Measurements from ENCODE around the gene SRBD1. TPM values are rescaled to one million over a fixed set of nuclear protein-coding genes. Genes with fewer than 3 reads are reported as not detected.

The SRBD1 gene
- total RNA-seq, 4 donors from 2014 or later, result 13.5 to 36.2 (median 26.8) TPM

DNA sequence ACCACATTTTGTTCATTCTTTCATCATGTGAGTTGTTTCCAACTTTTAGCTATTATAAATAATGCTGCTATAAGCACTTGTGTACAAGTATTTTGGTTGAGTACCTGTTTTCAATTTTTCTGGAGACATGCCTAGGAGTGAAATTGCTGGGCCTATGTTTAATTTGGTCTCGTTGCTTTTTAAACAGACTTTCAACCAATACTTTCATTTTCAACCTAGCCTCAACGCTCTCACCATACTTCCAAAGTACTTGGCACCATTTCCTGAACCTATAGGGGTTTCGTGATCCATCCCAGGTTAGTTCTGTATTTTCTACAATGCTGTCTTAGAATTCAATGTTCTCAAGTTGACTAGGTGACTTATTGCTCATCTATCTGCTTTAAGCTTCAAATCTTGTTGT lies 126.1 kb downstream of the SRBD1 start:
- H3K4me1 ChIP-seq, result no peaks in the 10 kb centered on the region
- H3K27ac ChIP-seq, result no peak overlapping the region
- intact Hi-C loops (cut with DNase I; ENCODE audit: low total_unique reads), result no loop called here
- in situ Hi-C loops (cut with MboI; ENCODE audit: low pct_ligation_motif_present in 1 of 4, low pct_unique_long_range_greater_than_20kb in 1 of 4, low sequenced_read_pairs in 3 of 4), result no loop called here
- 81 to 91% methylated on average over 3 of the region's 3 CpGs for WGBS, 2 donors (ENCODE audit: low coverage in 1 of 2)
- no peak overlapping the region for H3K4me3 ChIP-seq
- TF ChIP-seq, protein P1, sequence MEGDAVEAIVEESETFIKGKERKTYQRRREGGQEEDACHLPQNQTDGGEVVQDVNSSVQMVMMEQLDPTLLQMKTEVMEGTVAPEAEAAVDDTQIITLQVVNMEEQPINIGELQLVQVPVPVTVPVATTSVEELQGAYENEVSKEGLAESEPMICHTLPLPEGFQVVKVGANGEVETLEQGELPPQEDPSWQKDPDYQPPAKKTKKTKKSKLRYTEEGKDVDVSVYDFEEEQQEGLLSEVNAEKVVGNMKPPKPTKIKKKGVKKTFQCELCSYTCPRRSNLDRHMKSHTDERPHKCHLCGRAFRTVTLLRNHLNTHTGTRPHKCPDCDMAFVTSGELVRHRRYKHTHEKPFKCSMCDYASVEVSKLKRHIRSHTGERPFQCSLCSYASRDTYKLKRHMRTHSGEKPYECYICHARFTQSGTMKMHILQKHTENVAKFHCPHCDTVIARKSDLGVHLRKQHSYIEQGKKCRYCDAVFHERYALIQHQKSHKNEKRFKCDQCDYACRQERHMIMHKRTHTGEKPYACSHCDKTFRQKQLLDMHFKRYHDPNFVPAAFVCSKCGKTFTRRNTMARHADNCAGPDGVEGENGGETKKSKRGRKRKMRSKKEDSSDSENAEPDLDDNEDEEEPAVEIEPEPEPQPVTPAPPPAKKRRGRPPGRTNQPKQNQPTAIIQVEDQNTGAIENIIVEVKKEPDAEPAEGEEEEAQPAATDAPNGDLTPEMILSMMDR (IDR thresholded peaks at IDR 0.05), result no peak
- no peak for TF ChIP-seq EP300 (IDR thresholded peaks at IDR 0.05; ENCODE audit: low read depth)
- no peak for TF ChIP-seq POLR2AphosphoS5 (IDR thresholded peaks at IDR 0.05)
- TF ChIP-seq POLR2A (IDR thresholded peaks at IDR 0.05), result no peak
- no peaks in the 10 kb centered on the region for H3K27me3 ChIP-seq
- no peak for DNase-seq
- no peaks in the 10 kb centered on the region for H3K36me3 ChIP-seq
- no peaks in the 10 kb centered on the region for H3K9me3 ChIP-seq

DNA sequence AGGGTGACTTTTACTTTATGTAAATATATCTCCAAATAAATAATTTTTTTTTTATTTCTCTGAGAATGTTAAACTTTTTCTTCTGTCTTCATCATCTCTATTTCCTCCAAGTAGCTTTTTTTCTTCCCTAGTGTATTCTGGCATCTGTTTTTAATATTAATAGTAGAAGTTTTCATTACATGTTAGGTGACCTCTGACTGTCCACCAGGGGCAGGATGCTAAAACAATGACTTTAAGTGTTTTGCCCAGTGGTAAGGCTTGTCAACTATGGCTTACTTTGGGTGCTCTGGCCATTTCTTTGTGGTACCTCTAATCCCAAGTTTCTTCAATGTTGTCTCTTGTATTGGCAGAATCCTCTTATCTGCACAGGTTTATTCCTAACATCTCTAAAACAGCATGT lies 127.1 kb downstream of the SRBD1 start:
- H3K27ac ChIP-seq, result no peak overlapping the region
- no peak overlapping the region for H3K4me3 ChIP-seq
- H3K4me1 ChIP-seq, result no peaks in the 10 kb centered on the region
- in situ Hi-C loops (cut with MboI; ENCODE audit: low pct_ligation_motif_present in 1 of 4, low pct_unique_long_range_greater_than_20kb in 1 of 4, low sequenced_read_pairs in 3 of 4), result no loop called here
- no peak for TF ChIP-seq POLR2AphosphoS5 (IDR thresholded peaks at IDR 0.05)
- TF ChIP-seq POLR2A (IDR thresholded peaks at IDR 0.05), result no peak
- TF ChIP-seq, protein P1 (IDR thresholded peaks at IDR 0.05), result no peak
- TF ChIP-seq EP300 (IDR thresholded peaks at IDR 0.05; ENCODE audit: low read depth), result no peak
- no peaks in the 10 kb centered on the region for H3K27me3 ChIP-seq
- intact Hi-C loops (cut with DNase I; ENCODE audit: low total_unique reads), result no loop called here
- H3K36me3 ChIP-seq, result no peaks in the 10 kb centered on the region
- H3K9me3 ChIP-seq, result no peaks in the 10 kb centered on the region
- no peak for DNase-seq

DNA sequence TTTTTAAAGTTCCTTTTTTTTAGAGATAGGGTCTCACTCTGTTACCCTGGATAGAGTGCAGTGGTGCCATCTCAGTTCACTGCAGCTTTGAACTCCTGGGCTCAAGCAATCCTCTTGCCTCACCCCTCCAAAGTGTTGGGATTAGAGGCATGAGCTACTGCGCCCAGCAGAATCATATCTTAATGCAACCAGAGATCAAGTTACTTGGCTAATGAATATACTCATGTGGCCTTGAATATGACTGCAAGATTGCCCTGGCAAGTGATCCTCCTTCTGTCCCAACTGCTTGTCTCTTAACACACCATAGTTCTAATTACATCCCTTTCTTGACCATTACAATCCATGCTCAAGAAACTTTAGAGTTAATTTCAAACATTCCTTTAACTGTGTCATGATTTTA lies 133.5 kb downstream of the SRBD1 start:
- intact Hi-C loops (cut with DNase I; ENCODE audit: low total_unique reads), result no loop called here

DNA sequence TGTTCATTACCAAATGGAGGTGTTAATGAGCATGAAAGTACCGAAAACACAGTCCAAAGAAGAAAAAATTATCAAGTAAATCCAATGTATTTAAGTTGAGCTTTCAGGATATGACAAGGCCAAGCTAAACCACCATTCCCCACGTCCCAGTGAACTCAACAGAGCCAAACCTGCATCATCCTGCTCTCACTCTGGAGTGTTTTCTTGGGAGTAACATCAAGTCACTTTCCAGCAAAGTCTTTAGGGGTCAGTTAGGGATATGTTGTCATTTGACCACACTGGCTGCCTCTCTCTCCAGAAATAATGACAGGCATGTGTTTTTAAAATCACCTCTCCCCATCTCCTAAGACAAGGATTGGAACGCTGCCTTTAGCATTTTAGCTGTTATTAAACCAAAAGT lies 140.5 kb downstream of the SRBD1 start:
- Histone ChIP-seq H3K4me3 (no peak overlapping the region), H3K27ac (no peak overlapping the region), H3K36me3 (peaks cover 0 to 7% (median 0%) of the 10 kb centered on the region in 4 donors), H3K9me3 (no peaks in the 10 kb centered on the region), H3K4me1 (peaks cover 0 to 16% (median 3%) of the 10 kb centered on the region in 4 donors), H3K27me3 (no peaks in the 10 kb centered on the region)
- no peak for TF ChIP-seq POLR2A (IDR thresholded peaks at IDR 0.05)
- no peak for TF ChIP-seq POLR2AphosphoS5 (IDR thresholded peaks at IDR 0.05)
- no peak for TF ChIP-seq EP300 (IDR thresholded peaks at IDR 0.05; ENCODE audit: low read depth)
- TF ChIP-seq, protein P1 (IDR thresholded peaks at IDR 0.05), result no peak
- intact Hi-C loops (cut with DNase I; ENCODE audit: low total_unique reads), result no loop called here
- DNase-seq, result no peak
- WGBS, 2 donors (ENCODE audit: low coverage in 1 of 2), result 91 to 92% methylated on average over 3 of the region's 3 CpGs
- in situ Hi-C loops (cut with MboI; ENCODE audit: low pct_ligation_motif_present in 1 of 4, low pct_unique_long_range_greater_than_20kb in 1 of 4, low sequenced_read_pairs in 3 of 4), result no loop called here

More for the DNA sequence above, 133.5 kb downstream of the SRBD1 start:
- no peak overlapping the region for H3K27ac ChIP-seq
- DNase-seq, result no peak
- in situ Hi-C loops (cut with MboI; ENCODE audit: low pct_ligation_motif_present in 1 of 4, low pct_unique_long_range_greater_than_20kb in 1 of 4, low sequenced_read_pairs in 3 of 4), result no loop called here
- no peak overlapping the region for H3K4me3 ChIP-seq
- 97 to 100% methylated on average over 1 of the region's 1 CpG for WGBS, 2 donors (ENCODE audit: low coverage in 1 of 2)
- H3K27me3 ChIP-seq, result no peaks in the 10 kb centered on the region
- TF ChIP-seq EP300 (IDR thresholded peaks at IDR 0.05; ENCODE audit: low read depth) (no peak), POLR2AphosphoS5 (IDR thresholded peaks at IDR 0.05) (no peak), POLR2A (IDR thresholded peaks at IDR 0.05) (no peak)
- TF ChIP-seq, protein P1 (IDR thresholded peaks at IDR 0.05), result no peak
- H3K9me3 ChIP-seq, result no peaks in the 10 kb centered on the region
- H3K36me3 ChIP-seq, result peaks cover 0 to 7% (median 0%) of the 10 kb centered on the region in 4 donors
- H3K4me1 ChIP-seq, result no peaks in the 10 kb centered on the region

All from transverse colon (tissue), 4 donors.